GM12878 (cell line): ENCODE data around the gene GSTM4. TPM values are rescaled to one million over a fixed set of nuclear protein-coding genes. Genes with fewer than 3 reads are reported as not detected.

ENCODE experiments used
- ATAC-seq: fragments of 200-7000 bp; cut with Tn5 transposase; 3 replicates; pipeline ENCODE4 v1.9.1; 2020; ENCODE audit warnings: mild to moderate bottlenecking, moderate library complexity
- BruUV-seq: library from RNA; stranded (reverse); fragments of 400-500 nt; replicated peaks from 2 replicates; lab custom pipeline; 2021; lab: Mats Ljungman, UMichigan
- CTCF ChIA-PET: fragments of 300-600 bp; sonication (Branson Sonifier 250); formaldehyde crosslinking; extraction: SDS; loops from one replicate; lab custom pipeline; 2021; ENCODE audit warnings: inconsistent platforms; lab: Yijun Ruan, JAX
- POLR2A ChIA-PET: fragments of 350-600 bp; formaldehyde crosslinking; extraction: SDS; loops from one replicate; lab custom pipeline; 2021; ENCODE audit warnings: inconsistent platforms; lab: Charles Lee
- RAD21 ChIA-PET: fragments of 300-600 bp; sonication (Branson Sonifier 250); formaldehyde crosslinking; loops from one replicate; lab custom pipeline; 2023; ENCODE audit warnings: antibody characterized with exemption; ENCODE audit not compliant: unreplicated experiment; lab: Charles Lee
- SMC1A ChIA-PET: fragments of 300-600 bp; sonication (Branson Sonifier 250); formaldehyde crosslinking; loops from one replicate; lab custom pipeline; 2023; ENCODE audit not compliant: unreplicated experiment, uncharacterized antibody; lab: Charles Lee
- DNase-seq: peaks from one replicate; pipeline ENCODE4 v3.0.0-alpha.2; 2011; ENCODE audit warnings: low read depth, low spot score
- FAIRE-seq: peaks from 3 replicates; lab custom pipeline; 2011; peaks lifted over from hg19 to GRCh38; lab: Jason Lieb, UNC
- H2AFZ ChIP-seq: 2 replicates; pipeline ENCODE4 v1.6.0; 2011; ENCODE audit warnings: low read depth, low read length, control low read depth; ENCODE audit not compliant: control insufficient read depth
- H3K27ac ChIP-seq: 2 replicates; pipeline ENCODE4 v1.5.1; 2011; ENCODE audit warnings: control low read depth; ENCODE audit not compliant: control insufficient read depth, insufficient read depth
- H3K27me3 ChIP-seq, 2 experiments: replicated peaks in 1 of 2; 2 replicates each; pipeline versions ENCODE4 v1.6.0 to v1.6.1; 2011; ENCODE audit warnings: low read length in 1 of 2; ENCODE audit not compliant: control insufficient read depth in 2 of 2, insufficient read depth in 2 of 2
- H3K36me3 ChIP-seq, 2 experiments: 2 replicates each; pipeline ENCODE4 v1.5.1; 2011; ENCODE audit warnings: low read length in 1 of 2; ENCODE audit not compliant: control insufficient read depth in 2 of 2, insufficient read depth in 2 of 2
- H3K4me1 ChIP-seq: 2 replicates; pipeline ENCODE4 v1.6.1; 2011; ENCODE audit warnings: mild to moderate bottlenecking, low read length, moderate library complexity, mixed read lengths; ENCODE audit not compliant: control insufficient read depth, insufficient read depth
- H3K4me2 ChIP-seq: 2 replicates; pipeline ENCODE4 v1.6.0; 2011; ENCODE audit warnings: control low read depth; ENCODE audit not compliant: control insufficient read depth, insufficient read depth
- H3K4me3 ChIP-seq: fragments of 200-600 bp; sonication (generic); 2 replicates; pipeline ENCODE4 v1.5.1; 2016
- H3K79me2 ChIP-seq: 2 replicates; pipeline ENCODE4 v1.6.0; 2011; ENCODE audit warnings: low read length; ENCODE audit not compliant: control insufficient read depth, insufficient read depth
- H3K9ac ChIP-seq: 2 replicates; pipeline ENCODE4 v1.8.0; 2011; ENCODE audit warnings: low read length, control low read depth, mixed read lengths; ENCODE audit not compliant: control insufficient read depth, insufficient read depth
- H3K9me3 ChIP-seq: replicated peaks from 3 replicates; pipeline ENCODE4 v1.5.1; 2011; ENCODE audit warnings: mild to moderate bottlenecking, low read length; ENCODE audit not compliant: control insufficient read depth, insufficient read depth
- H4K20me1 ChIP-seq: 2 replicates; pipeline ENCODE4 v1.6.0; 2011; ENCODE audit not compliant: control insufficient read depth, insufficient read depth
- BHLHE40 ChIP-seq, 2 experiments: fragments of 450-650 bp in 1 of 2; IDR thresholded peaks; 2 replicates each; pipeline ENCODE4 v1.6.1; 2011 to 2017; ENCODE audit warnings: low read depth in 2 of 2, borderline replicate concordance in 1 of 2, improper control_type of control experiment in 1 of 2, low read length in 1 of 2, mild to moderate bottlenecking in 1 of 2
- CHD4 ChIP-seq: fragments of 200-600 bp; sonication (generic); IDR thresholded peaks from 2 replicates; pipeline ENCODE4 v1.6.1; 2016; ENCODE audit warnings: mild to moderate bottlenecking
- EP300 ChIP-seq, 2 experiments: fragments of 150-350 bp in 1 of 2; IDR thresholded peaks; 2 replicates each; pipeline ENCODE4 v1.6.1; 2011 to 2012; ENCODE audit warnings: low read depth in 2 of 2, low read length in 2 of 2, borderline replicate concordance in 1 of 2, improper control_type of control experiment in 1 of 2, inconsistent platforms in 1 of 2; ENCODE audit not compliant: control insufficient read depth in 1 of 2
- ESRRA ChIP-seq: IDR thresholded peaks from 2 replicates; pipeline ENCODE4 v1.6.1; 2012; ENCODE audit warnings: mild to moderate bottlenecking, low read length, improper control_type of control experiment
- NFXL1 ChIP-seq: fragments of 450-650 bp; IDR thresholded peaks from 2 replicates; pipeline ENCODE4 v1.6.1; 2017; ENCODE audit warnings: antibody characterized with exemption, mild to moderate bottlenecking, borderline replicate concordance
- NRF1 ChIP-seq: conservative IDR thresholded peaks from 2 replicates; pipeline ENCODE4 v1.6.1; 2011; ENCODE audit warnings: mild to moderate bottlenecking, low read depth, low read length, improper control_type of control experiment
- PAX5 ChIP-seq: IDR thresholded peaks from 2 replicates; pipeline ENCODE4 v1.6.1; 2011; ENCODE audit warnings: low read depth, low read length, borderline replicate concordance
- POLR2A ChIP-seq: IDR thresholded peaks from 2 replicates; pipeline ENCODE4 v1.6.1; 2011; ENCODE audit warnings: low read depth, mild to moderate bottlenecking, low read length
- RAD51 ChIP-seq: fragments of 450-650 bp; IDR thresholded peaks from 2 replicates; pipeline ENCODE4 v1.6.1; 2016; ENCODE audit warnings: moderate library complexity, mild to moderate bottlenecking, inconsistent platforms
- RCOR1 ChIP-seq: conservative IDR thresholded peaks from 2 replicates; pipeline ENCODE4 v1.6.1; 2012; ENCODE audit warnings: low read depth, low read length, improper control_type of control experiment
- SPI1 ChIP-seq: IDR thresholded peaks from 2 replicates; pipeline ENCODE4 v1.6.1; 2011; ENCODE audit warnings: low read depth, mild to moderate bottlenecking, low read length, moderate library complexity, borderline replicate concordance; ENCODE audit not compliant: insufficient read depth
- TAF1 ChIP-seq: IDR thresholded peaks from 2 replicates; pipeline ENCODE4 v1.6.1; 2011; ENCODE audit warnings: mild to moderate bottlenecking, low read depth, low read length, borderline replicate concordance
- TCF12 ChIP-seq: IDR thresholded peaks from 2 replicates; pipeline ENCODE4 v1.6.1; 2011; ENCODE audit warnings: low read depth, mild to moderate bottlenecking, low read length
- YY1 ChIP-seq: IDR thresholded peaks from 2 replicates; pipeline ENCODE4 v1.6.1; 2011; ENCODE audit warnings: low read depth, mild to moderate bottlenecking, low read length
- WGBS: methylation state at CpG from one replicate; pipeline ENCODE4 v1.1.6; 2016; ENCODE audit warnings: low lambda C conversion rate; ENCODE audit not compliant: insufficient replicate concordance, insufficient coverage; ENCODE audit errors: missing lambda C conversion rate; 5-methylcytosine and 5-hydroxymethylcytosine counted together
- in situ Hi-C: fragments of 300-500 bp; cut with MboI; formaldehyde crosslinking; loops from 9 replicates; pipeline ENCODE4 v1.14.3; 2018; ENCODE audit warnings: mixed read lengths
- intact Hi-C: fragments of 100-400 bp; cut with micrococcal nuclease; formaldehyde crosslinking; loops from one replicate; pipeline ENCODE4 v1.14.2; 2022; ENCODE audit not compliant: unreplicated experiment
- polyA plus RNA-seq, 11 experiments: library from polyadenylated mRNA; depleted of rRNA in 4 of 11; unstranded in 6 of 11; stranded (reverse) in 5 of 11; fragments of >200 nt; fragmentation: Nextera tagmentation in 4 of 11; fragmentation: Illumina TruSeq in 1 of 11; extraction: Ambion mirVana in 4 of 11; extraction: Trizol in 1 of 11; gene quantifications; 1 replicate in 1 of 11; 2 replicates in 10 of 11; pipeline versions ENCODE4 v1.2.1 to v1.2.3, GENCODE V29; 2011 to 2016; ENCODE audit warnings: inconsistent platforms in 2 of 11, missing spikeins in 2 of 11, low read depth in 1 of 11
- total RNA-seq, 4 experiments: library from RNA; depleted of rRNA in 3 of 4; stranded (reverse); fragments of >200 nt in 3 of 4; fragmentation: Illumina TruSeq in 1 of 4; extraction: Trizol in 1 of 4; gene quantifications; 2 replicates each; pipeline versions ENCODE4 v1.2.1 to v1.2.3, GENCODE V29; 2013 to 2021
- TF ChIP-seq, protein P1 (sequence below): fragments of 450-650 bp; IDR thresholded peaks from 2 replicates; pipeline ENCODE4 v1.6.1; 2017; ENCODE audit warnings: mild to moderate bottlenecking, moderate library complexity
- TF ChIP-seq, protein P2 (sequence below): IDR thresholded peaks from 2 replicates; pipeline ENCODE4 v1.6.1; 2012; ENCODE audit warnings: low read length, inconsistent platforms

GSTM4 gene
- total and polyA plus RNA-seq, 10 of the 15 experiments (the other 5 are each of a cell fraction or from before 2014, with no cell fraction given) = 14.3 to 37.2 (median 23.0) TPM

DNA sequence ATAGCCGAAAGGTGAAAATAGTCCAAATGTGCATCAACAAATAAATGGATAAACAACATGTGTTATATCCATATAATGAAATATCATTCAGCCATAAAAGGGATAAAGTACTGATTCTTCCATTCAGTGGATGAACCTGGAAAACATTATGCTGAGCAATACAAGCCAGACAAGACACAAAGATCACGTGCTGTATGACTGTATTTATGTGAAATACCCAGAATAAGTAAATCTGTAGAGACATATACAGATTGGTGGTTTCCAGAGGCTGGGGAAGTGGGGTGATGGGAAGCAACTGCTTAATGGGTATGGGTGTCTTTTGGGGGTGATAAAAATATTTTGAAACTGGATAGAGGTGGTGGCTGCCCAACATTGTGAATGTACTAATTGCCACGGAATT, 13.3 kb upstream of the GSTM4 start:
- Histone ChIP-seq H3K4me1 (peaks cover 9% of the 10 kb centered on the region), H3K79me2 (no peaks in the 10 kb centered on the region), H3K9ac (no peak overlapping the region), H3K9me3 (no peaks in the 10 kb centered on the region), H2AFZ (no peak overlapping the region), H3K27ac (no peak overlapping the region), H3K4me2 (no peak overlapping the region), H3K27me3 (no peaks in the 10 kb centered on the region), H4K20me1 (no peaks in the 10 kb centered on the region), H3K36me3 (no peaks in the 10 kb centered on the region), H3K4me3 (no peak overlapping the region)
- BruUV-seq = no TSS peak
- 31% methylated on average over 3 of the region's 3 CpGs for WGBS
- ATAC-seq (no peak), FAIRE-seq (no peak), DNase-seq (no peak)
- POLR2A ChIA-PET = no interaction called here
- CTCF ChIA-PET = interaction anchor here (0.9 to 10.7 kb wide), 9 partner anchors 11 to 343 kb away, joined by 3 to 299 read pairs (median 3); partner anchors contain the start of genes AHCYL1, GNAI3 and GSTM4
- SMC1A ChIA-PET = interaction anchor here (1.1 to 9.1 kb wide), 6 partner anchors 10 to 343 kb away, joined by 3 to 95 read pairs (median 10); partner anchors contain the start of gene AHCYL1
- TF ChIP-seq TCF12 (no peak), BHLHE40 (IDR thresholded peaks at IDR 0.05; ENCODE audit: borderline replicate concordance in 1 of 2, low read depth in 2 of 2, low read length in 1 of 2) (peak in 1 of 2 experiments; percentile 23; a peak in 1 of 4 replicates), EP300 (IDR thresholded peaks at IDR 0.05; ENCODE audit: borderline replicate concordance in 1 of 2, control insufficient read depth in 1 of 2, low read depth in 2 of 2, low read length in 2 of 2) (no peak), RCOR1 (no peak), YY1 (no peak), TAF1 (no peak), RAD51 (0 out of 2 replicates have a peak, but pooled peaks have one; percentile 23), NFXL1 (no peak), CHD4 (no peak), NRF1 (no peak), PAX5 (no peak), SPI1 (no peak), ESRRA (no peak), POLR2A (no peak)
- TF ChIP-seq, protein P1, sequence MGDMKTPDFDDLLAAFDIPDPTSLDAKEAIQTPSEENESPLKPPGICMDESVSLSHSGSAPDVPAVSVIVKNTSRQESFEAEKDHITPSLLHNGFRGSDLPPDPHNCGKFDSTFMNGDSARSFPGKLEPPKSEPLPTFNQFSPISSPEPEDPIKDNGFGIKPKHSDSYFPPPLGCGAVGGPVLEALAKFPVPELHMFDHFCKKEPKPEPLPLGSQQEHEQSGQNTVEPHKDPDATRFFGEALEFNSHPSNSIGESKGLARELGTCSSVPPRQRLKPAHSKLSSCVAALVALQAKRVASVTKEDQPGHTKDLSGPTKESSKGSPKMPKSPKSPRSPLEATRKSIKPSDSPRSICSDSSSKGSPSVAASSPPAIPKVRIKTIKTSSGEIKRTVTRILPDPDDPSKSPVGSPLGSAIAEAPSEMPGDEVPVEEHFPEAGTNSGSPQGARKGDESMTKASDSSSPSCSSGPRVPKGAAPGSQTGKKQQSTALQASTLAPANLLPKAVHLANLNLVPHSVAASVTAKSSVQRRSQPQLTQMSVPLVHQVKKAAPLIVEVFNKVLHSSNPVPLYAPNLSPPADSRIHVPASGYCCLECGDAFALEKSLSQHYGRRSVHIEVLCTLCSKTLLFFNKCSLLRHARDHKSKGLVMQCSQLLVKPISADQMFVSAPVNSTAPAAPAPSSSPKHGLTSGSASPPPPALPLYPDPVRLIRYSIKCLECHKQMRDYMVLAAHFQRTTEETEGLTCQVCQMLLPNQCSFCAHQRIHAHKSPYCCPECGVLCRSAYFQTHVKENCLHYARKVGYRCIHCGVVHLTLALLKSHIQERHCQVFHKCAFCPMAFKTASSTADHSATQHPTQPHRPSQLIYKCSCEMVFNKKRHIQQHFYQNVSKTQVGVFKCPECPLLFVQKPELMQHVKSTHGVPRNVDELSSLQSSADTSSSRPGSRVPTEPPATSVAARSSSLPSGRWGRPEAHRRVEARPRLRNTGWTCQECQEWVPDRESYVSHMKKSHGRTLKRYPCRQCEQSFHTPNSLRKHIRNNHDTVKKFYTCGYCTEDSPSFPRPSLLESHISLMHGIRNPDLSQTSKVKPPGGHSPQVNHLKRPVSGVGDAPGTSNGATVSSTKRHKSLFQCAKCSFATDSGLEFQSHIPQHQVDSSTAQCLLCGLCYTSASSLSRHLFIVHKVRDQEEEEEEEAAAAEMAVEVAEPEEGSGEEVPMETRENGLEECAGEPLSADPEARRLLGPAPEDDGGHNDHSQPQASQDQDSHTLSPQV = no peak
- TF ChIP-seq, protein P2, sequence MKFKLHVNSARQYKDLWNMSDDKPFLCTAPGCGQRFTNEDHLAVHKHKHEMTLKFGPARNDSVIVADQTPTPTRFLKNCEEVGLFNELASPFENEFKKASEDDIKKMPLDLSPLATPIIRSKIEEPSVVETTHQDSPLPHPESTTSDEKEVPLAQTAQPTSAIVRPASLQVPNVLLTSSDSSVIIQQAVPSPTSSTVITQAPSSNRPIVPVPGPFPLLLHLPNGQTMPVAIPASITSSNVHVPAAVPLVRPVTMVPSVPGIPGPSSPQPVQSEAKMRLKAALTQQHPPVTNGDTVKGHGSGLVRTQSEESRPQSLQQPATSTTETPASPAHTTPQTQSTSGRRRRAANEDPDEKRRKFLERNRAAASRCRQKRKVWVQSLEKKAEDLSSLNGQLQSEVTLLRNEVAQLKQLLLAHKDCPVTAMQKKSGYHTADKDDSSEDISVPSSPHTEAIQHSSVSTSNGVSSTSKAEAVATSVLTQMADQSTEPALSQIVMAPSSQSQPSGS = no peak
- in situ Hi-C loops (loop anchor here (5.0 kb wide), 2 partner anchors 130 to 345 kb away; no protein-coding TSS in a partner anchor), intact Hi-C loops (loop anchor here (5.0 kb wide), 4 partner anchors 45 to 340 kb away; partner anchors contain the start of genes AHCYL1, GNAI3 and GSTM1)
- RAD21 ChIA-PET = interaction anchor here (0.7 to 4.0 kb wide), 4 partner anchors 9 to 342 kb away, joined by 3 to 66 read pairs (median 5); partner anchors contain the start of genes AHCYL1 and GNAI3
